ENCODE measurements around the gene MAST2. TPM values are rescaled to one million over a fixed set of nuclear protein-coding genes. Genes with fewer than 3 reads are reported as not detected.

Gene MAST2
- total and polyA plus RNA-seq, 9 of the 15 experiments (the other 6 are each of a cell fraction or from before 2014, with no cell fraction given), result 0.73 to 32.0 (median 17.8) TPM

DNA sequence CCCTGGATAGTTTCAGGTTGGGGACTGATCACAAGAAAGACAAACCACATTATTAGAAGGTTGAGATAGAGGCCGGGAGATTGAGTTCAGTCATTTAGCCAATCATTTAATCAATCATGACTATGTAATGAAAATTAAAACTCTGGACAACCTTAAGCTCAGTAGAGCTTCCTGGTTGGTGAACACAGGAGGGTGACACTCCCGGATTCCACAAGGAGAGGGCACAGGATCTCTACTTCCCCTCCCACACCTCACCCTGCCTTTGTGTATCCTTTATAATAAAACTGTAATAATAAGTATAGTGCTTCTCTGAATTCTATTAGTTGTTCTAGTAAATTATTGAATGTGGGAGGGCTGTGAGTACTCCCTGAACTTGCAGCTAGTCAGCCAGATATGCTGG is 178.9 kb downstream of the MAST2 start (continued):
- TF ChIP-seq, protein P1, sequence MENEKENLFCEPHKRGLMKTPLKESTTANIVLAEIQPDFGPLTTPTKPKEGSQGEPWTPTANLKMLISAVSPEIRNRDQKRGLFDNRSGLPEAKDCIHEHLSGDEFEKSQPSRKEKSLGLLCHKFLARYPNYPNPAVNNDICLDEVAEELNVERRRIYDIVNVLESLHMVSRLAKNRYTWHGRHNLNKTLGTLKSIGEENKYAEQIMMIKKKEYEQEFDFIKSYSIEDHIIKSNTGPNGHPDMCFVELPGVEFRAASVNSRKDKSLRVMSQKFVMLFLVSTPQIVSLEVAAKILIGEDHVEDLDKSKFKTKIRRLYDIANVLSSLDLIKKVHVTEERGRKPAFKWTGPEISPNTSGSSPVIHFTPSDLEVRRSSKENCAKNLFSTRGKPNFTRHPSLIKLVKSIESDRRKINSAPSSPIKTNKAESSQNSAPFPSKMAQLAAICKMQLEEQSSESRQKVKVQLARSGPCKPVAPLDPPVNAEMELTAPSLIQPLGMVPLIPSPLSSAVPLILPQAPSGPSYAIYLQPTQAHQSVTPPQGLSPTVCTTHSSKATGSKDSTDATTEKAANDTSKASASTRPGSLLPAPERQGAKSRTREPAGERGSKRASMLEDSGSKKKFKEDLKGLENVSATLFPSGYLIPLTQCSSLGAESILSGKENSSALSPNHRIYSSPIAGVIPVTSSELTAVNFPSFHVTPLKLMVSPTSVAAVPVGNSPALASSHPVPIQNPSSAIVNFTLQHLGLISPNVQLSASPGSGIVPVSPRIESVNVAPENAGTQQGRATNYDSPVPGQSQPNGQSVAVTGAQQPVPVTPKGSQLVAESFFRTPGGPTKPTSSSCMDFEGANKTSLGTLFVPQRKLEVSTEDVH (IDR thresholded peaks at IDR 0.05; ENCODE audit: low read depth, partially characterized antibody), result no peak
- TF ChIP-seq GTF2F1 (IDR thresholded peaks at IDR 0.05; ENCODE audit: low read depth, low read length) (no peak), MTF1 (CRISPR knock-in tag; IDR thresholded peaks at IDR 0.05; ENCODE audit: borderline replicate concordance) (no peak), TAL1 (IDR thresholded peaks at IDR 0.05) (no peak), FUS (optimal IDR thresholded peaks at IDR 0.05; ENCODE audit: low read depth, low read length) (no peak), TEAD4 (IDR thresholded peaks at IDR 0.05; ENCODE audit: low read length) (no peak), TEAD4 (CRISPR knock-in tag; IDR thresholded peaks at IDR 0.05; ENCODE audit: borderline replicate concordance) (no peak), SMARCE1 (IDR thresholded peaks at IDR 0.05) (no peak), MCM2 (IDR thresholded peaks at IDR 0.05; ENCODE audit: low read depth) (no peak), PYGO2 (tag; IDR thresholded peaks at IDR 0.05) (no peak)
- TF ChIP-seq, protein P2, sequence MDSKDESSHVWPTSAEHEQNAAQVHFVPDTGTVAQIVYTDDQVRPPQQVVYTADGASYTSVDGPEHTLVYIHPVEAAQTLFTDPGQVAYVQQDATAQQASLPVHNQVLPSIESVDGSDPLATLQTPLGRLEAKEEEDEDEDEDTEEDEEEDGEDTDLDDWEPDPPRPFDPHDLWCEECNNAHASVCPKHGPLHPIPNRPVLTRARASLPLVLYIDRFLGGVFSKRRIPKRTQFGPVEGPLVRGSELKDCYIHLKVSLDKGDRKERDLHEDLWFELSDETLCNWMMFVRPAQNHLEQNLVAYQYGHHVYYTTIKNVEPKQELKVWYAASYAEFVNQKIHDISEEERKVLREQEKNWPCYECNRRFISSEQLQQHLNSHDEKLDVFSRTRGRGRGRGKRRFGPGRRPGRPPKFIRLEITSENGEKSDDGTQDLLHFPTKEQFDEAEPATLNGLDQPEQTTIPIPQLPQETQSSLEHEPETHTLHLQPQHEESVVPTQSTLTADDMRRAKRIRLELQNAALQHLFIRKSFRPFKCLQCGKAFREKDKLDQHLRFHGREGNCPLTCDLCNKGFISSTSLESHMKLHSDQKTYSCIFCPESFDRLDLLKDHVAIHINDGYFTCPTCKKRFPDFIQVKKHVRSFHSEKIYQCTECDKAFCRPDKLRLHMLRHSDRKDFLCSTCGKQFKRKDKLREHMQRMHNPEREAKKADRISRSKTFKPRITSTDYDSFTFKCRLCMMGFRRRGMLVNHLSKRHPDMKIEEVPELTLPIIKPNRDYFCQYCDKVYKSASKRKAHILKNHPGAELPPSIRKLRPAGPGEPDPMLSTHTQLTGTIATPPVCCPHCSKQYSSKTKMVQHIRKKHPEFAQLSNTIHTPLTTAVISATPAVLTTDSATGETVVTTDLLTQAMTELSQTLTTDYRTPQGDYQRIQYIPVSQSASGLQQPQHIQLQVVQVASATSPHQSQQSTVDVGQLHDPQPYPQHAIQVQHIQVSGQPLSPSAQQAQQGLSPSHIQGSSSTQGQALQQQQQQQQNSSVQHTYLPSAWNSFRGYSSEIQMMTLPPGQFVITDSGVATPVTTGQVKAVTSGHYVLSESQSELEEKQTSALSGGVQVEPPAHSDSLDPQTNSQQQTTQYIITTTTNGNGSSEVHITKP (IDR thresholded peaks at IDR 0.05; ENCODE audit: partially characterized antibody), result no peak
